Subcutaneous adipose tissue (tissue), 4 donors: ENCODE data around the gene TLN1. TPM values are rescaled to one million over a fixed set of nuclear protein-coding genes. Genes with fewer than 3 reads are reported as not detected.

Source experiments
- total RNA-seq, 4 donors: library from RNA; depleted of rRNA; stranded (reverse); fragments of >200 nt; gene quantifications; one replicate each; pipeline ENCODE4 v1.1.0, GENCODE V29; 2016
- TF ChIP-seq, protein P1 (sequence below): fragments of 450-650 bp; IDR thresholded peaks from one replicate; pipeline ENCODE4 v1.5.1; 2016; ENCODE audit warnings: low read depth, mild to moderate bottlenecking, control low read depth, antibody characterized with exemption, moderate library complexity

Gene TLN1
- 100 to 1,000 TPM; 247 to 590 (median 461) TPM for total RNA-seq

DNA sequence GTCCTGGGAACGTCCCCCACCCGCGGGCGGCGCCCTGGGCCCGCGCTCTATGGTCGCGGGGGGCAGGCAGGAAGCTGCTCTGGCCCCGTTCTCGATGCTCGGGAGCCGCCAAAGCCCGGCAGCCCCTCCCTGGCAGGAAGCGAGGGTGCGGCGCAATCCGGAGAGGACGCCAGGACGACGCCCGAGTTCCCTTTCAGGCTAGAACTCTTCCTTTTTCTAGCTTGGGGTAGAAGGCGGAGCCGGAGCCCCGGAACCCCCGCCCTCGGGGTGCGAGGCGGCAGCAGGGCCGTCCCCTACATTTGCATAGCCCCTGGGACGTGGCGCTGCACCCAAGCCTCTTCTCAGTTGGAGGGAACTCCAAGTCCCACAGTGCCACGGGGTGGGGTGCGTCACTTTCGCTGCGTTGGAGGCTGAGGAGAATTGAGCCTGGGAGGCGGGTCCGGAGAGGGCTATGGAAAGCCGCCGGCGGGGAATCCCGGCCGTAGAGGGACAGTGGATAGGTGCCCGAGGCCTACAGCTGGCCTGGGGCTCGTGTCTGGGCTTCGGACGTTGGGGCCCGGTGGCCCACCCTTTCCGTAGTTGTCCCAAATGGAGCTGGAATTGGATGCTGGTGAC, at the start of gene TLN1, which contains the start of gene CREB3:
TLN1 (minus strand) TSS at position 11 of the 615 bp plus-strand sequence. CDS start 6,501 bp downstream, outside the sequence.
CREB3 (plus strand) TSS at position 482 of the 615 bp plus-strand sequence; CDS start at position 589, 107 bp downstream.
- TF ChIP-seq, protein P1, sequence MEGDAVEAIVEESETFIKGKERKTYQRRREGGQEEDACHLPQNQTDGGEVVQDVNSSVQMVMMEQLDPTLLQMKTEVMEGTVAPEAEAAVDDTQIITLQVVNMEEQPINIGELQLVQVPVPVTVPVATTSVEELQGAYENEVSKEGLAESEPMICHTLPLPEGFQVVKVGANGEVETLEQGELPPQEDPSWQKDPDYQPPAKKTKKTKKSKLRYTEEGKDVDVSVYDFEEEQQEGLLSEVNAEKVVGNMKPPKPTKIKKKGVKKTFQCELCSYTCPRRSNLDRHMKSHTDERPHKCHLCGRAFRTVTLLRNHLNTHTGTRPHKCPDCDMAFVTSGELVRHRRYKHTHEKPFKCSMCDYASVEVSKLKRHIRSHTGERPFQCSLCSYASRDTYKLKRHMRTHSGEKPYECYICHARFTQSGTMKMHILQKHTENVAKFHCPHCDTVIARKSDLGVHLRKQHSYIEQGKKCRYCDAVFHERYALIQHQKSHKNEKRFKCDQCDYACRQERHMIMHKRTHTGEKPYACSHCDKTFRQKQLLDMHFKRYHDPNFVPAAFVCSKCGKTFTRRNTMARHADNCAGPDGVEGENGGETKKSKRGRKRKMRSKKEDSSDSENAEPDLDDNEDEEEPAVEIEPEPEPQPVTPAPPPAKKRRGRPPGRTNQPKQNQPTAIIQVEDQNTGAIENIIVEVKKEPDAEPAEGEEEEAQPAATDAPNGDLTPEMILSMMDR = no peak

DNA sequence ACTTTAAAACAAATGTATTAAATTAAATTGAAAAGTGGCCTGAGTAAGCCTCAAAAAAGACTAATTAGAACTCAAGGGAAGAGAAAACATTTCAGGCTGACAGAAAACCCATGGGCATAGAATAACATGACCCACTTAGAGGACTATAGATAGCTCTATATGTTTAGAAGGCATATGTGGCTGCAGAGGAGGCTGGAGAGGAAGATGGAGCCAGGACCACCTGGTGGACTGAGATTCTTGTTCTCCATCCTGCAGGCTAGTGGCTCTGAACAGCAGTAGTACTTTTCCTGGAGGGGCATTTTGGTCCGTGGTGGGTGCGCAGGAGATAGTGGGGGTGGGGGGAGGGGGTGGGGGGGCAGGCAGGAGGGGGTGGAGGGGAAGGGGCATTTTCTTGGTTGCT, 49.1 kb upstream of the TLN1 start:
- TF ChIP-seq, protein P1 = no peak

DNA sequence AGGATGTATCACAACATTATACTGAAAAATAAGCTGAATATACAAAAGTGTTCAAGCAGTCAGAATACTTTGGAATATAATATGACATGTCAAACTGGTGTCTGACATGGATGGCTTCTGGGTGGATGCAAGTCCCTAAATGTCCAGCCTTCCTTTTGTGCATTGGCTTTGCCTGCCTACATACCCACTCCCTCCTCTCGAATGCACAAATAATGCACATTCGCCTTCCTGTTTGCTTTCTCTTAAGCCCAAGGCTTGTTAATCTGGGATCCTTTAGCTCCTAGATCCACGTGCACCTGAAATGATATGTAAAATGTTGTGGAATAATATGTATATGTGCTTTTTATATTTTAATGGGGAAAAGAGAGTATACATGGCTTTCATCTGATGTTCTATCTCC, 46.5 kb upstream of the TLN1 start:
- TF ChIP-seq, protein P1 = no peak

DNA sequence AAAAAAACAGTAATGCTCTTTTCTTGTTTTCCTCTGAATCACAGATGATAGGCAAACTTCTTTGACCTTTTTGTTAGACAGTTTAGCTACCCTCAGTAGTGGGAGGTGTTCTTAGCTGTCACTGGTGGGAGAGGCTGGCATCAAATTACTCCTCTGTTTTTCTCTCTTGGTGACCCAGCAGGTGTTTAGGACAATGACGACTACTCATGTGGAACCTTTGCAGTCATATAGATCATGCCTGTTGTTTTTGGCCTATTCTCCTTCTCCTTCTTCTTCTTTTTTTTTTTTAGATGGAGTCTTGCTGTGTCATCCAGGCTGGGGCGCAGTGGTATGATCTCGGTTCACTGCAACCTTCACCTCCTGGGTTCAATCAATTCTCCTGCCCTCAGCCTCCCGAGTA, 44.0 kb upstream of the TLN1 start:
- TF ChIP-seq, protein P1 = no peak

GRCh38 chr9:35774907-35775635, 43.1 kb upstream of the TLN1 start:
- TF ChIP-seq, protein P1 = no peak

DNA sequence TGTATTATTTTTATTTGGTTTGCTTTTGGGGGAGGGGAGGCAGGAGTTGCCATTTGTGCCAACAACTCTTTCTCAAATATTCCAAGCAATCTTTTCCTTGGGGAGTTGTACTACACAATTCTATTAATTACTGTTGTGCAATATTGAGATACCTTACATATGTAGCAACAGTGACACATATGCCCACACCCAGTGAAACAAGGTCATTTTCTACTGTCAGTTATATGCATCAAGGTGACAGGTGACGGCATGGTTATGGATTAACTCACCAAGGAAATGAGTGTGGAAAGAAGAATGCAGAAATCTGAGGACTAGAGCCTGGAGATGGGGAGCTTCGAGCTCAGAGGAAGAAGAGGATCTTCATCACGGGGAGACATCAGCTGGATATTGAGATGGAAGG, 39.9 kb upstream of the TLN1 start:
- TF ChIP-seq, protein P1 = no peak

- TF ChIP-seq, protein P1 = no peak
Measured at GRCh38 chr9:35771534-35771933, 39.5 kb upstream of the TLN1 start.
